PC-3 (cell line): ENCODE data around the gene CMBL.

Experiments
- EZH2 ChIP-seq: fragments of 300-600 bp; sonication (generic); IDR thresholded peaks from one replicate; pipeline ENCODE4 v1.6.1; 2017; ENCODE audit warnings: antibody characterized with exemption, mild to moderate bottlenecking, low read length; ENCODE audit not compliant: unreplicated experiment
- TF ChIP-seq, protein P1 (sequence below): fragments of 300-600 bp; sonication (generic); conservative IDR thresholded peaks from 2 replicates; pipeline ENCODE4 v1.5.1; 2017; ENCODE audit warnings: antibody characterized with exemption, low read depth, mild to moderate bottlenecking, low read length

DNA sequence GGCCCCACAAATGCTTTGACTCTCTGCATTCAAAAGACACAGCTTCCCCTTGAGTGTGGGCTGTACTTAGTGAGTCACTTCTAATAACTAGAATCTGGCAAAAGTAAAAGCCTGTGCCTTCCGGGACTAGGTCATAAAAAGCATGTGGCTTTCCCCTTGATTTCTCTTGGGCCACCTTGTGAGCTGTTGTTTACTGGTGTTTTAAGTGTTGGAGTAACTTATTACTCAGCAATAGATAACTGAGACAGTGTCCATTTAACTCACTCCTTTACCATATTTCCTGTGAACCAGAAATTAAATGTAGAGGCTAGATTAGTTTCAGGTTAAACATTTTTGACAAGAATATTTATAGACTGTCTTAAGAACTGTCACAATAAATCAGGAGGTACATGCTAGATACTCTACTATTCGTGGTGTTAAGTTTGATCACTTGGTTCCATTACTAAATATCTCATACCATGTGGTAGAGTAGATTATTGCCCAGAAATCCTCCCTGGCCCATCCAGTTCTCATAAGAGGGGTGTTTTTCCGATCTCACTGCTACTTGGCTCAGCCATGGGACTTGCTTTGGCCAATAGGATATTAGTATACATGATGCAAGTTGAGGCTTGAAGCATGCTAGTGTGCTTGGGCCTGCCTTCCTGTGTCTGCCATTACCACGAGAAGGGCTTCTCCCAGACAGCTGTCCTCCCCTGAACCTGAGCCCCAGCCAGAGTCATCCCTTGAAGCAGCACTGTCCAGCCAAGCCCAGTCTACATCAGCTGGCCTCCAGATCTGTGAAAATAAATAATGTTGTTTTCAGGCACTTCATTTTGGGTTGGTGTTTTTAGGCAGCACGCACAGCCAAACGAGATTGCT lies 10.4 kb upstream of the CMBL start:
- no peak for TF ChIP-seq EZH2
- TF ChIP-seq, protein P1, sequence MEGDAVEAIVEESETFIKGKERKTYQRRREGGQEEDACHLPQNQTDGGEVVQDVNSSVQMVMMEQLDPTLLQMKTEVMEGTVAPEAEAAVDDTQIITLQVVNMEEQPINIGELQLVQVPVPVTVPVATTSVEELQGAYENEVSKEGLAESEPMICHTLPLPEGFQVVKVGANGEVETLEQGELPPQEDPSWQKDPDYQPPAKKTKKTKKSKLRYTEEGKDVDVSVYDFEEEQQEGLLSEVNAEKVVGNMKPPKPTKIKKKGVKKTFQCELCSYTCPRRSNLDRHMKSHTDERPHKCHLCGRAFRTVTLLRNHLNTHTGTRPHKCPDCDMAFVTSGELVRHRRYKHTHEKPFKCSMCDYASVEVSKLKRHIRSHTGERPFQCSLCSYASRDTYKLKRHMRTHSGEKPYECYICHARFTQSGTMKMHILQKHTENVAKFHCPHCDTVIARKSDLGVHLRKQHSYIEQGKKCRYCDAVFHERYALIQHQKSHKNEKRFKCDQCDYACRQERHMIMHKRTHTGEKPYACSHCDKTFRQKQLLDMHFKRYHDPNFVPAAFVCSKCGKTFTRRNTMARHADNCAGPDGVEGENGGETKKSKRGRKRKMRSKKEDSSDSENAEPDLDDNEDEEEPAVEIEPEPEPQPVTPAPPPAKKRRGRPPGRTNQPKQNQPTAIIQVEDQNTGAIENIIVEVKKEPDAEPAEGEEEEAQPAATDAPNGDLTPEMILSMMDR = no peak
